ENCODE results near the gene SIT1. TPM values are rescaled to one million over a fixed set of nuclear protein-coding genes. Genes with fewer than 3 reads are reported as not detected.

Gene SIT1
- total RNA-seq, 1 donor: 0.36 TPM

GRCh38 chr9:35667939-35668338 is 17.2 kb upstream of the SIT1 start:
- no peak for DNase-seq (ENCODE audit: insufficient read length, low spot score, missing footprints)
- Histone ChIP-seq H3K27ac (ENCODE audit: low read depth, low read length) (no peak overlapping the region), H3K36me3 (ENCODE audit: insufficient read depth, low read length) (no peaks in the 10 kb centered on the region), H3K4me1 (ENCODE audit: insufficient read depth, low read length) (peaks cover 15% of the 10 kb centered on the region), H3K4me3 (ENCODE audit: insufficient read depth, low read length) (no peak overlapping the region), H3K4me2 (ENCODE audit: insufficient read depth, low read length) (no peak overlapping the region), H3K79me2 (ENCODE audit: insufficient read depth, low read length) (no peaks in the 10 kb centered on the region), H3K27me3 (ENCODE audit: insufficient read depth, low read length) (no peaks in the 10 kb centered on the region), H2AFZ (ENCODE audit: low read length) (no peak overlapping the region), H4K20me1 (ENCODE audit: insufficient read depth, low read length) (no peaks in the 10 kb centered on the region), H3K9me3 (ENCODE audit: low read depth, low read length) (no peaks in the 10 kb centered on the region)
- no peak for TF ChIP-seq CTCF (IDR thresholded peaks at IDR 0.05; ENCODE audit: extremely low read depth, low read depth, low read length)

DNA sequence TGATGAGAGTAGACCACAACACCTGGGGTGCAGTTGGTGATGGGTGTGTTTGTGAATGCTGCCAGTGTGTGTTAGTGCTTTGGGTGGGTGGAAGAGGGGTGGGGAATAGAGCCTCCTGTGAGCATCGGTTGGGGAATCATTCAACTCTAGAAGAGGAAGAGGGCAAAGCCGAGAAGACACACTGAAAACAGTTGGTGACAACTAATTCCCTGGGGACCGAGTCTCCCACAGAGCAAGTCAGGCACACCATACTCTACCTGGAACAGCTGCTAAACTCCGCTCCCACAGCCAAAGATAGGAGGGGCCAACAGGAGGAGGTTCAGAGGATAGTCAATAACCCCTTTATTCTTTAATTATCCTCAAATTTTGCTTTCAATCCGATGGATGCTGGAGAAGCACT is 15.8 kb upstream of the SIT1 start:
- H3K4me3 ChIP-seq (ENCODE audit: insufficient read depth, low read length): no peak overlapping the region
- H2AFZ ChIP-seq (ENCODE audit: low read length): no peak overlapping the region
- H3K4me2 ChIP-seq (ENCODE audit: insufficient read depth, low read length): no peak overlapping the region
- no peaks in the 10 kb centered on the region for H3K79me2 ChIP-seq (ENCODE audit: insufficient read depth, low read length)
- no peaks in the 10 kb centered on the region for H3K9me3 ChIP-seq (ENCODE audit: low read depth, low read length)
- H4K20me1 ChIP-seq (ENCODE audit: insufficient read depth, low read length): no peaks in the 10 kb centered on the region
- no peak for DNase-seq (ENCODE audit: insufficient read length, low spot score, missing footprints)
- no peak overlapping the region for H3K27ac ChIP-seq (ENCODE audit: low read depth, low read length)
- H3K27me3 ChIP-seq (ENCODE audit: insufficient read depth, low read length): no peaks in the 10 kb centered on the region
- peaks cover 15% of the 10 kb centered on the region for H3K4me1 ChIP-seq (ENCODE audit: insufficient read depth, low read length)
- H3K36me3 ChIP-seq (ENCODE audit: insufficient read depth, low read length): peaks cover 7% of the 10 kb centered on the region
- no peak for TF ChIP-seq CTCF (IDR thresholded peaks at IDR 0.05; ENCODE audit: extremely low read depth, low read depth, low read length)

DNA sequence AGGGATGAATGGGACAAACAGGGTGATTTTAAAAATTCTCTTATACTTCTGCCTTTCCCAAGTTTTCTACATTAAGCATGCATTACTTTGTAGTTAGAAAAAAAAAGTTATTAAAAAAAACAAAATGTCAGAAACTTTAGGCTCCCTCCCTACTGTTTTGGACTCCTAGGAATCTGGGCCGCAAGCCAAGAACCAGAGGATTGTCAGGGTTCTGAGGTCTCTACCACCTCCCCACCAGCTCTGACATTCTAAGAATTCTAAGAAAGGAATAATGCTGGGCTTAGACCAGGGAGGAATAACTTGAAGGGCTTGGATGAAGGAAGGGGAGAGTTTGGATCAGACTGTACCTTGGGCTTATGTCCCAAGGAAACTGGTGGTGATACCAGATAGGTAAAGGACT is 15.3 kb upstream of the SIT1 start:
- Histone ChIP-seq H2AFZ (ENCODE audit: low read length) (no peak overlapping the region), H3K27ac (ENCODE audit: low read depth, low read length) (no peak overlapping the region), H4K20me1 (ENCODE audit: insufficient read depth, low read length) (no peaks in the 10 kb centered on the region), H3K4me2 (ENCODE audit: insufficient read depth, low read length) (no peak overlapping the region), H3K9me3 (ENCODE audit: low read depth, low read length) (no peaks in the 10 kb centered on the region), H3K36me3 (ENCODE audit: insufficient read depth, low read length) (peaks cover 11% of the 10 kb centered on the region), H3K79me2 (ENCODE audit: insufficient read depth, low read length) (no peaks in the 10 kb centered on the region), H3K4me1 (ENCODE audit: insufficient read depth, low read length) (peaks cover 15% of the 10 kb centered on the region), H3K4me3 (ENCODE audit: insufficient read depth, low read length) (no peak overlapping the region), H3K27me3 (ENCODE audit: insufficient read depth, low read length) (no peaks in the 10 kb centered on the region)
- no peak for TF ChIP-seq CTCF (IDR thresholded peaks at IDR 0.05; ENCODE audit: extremely low read depth, low read depth, low read length)
- DNase-seq (ENCODE audit: insufficient read length, low spot score, missing footprints): no peak

GRCh38 chr9:35665471-35665818 is 14.7 kb upstream of the SIT1 start:
- Histone ChIP-seq H2AFZ (ENCODE audit: low read length) (peak overlapping the region; percentile 93), H3K27ac (ENCODE audit: low read depth, low read length) (peak overlapping the region; percentile 24), H3K79me2 (ENCODE audit: insufficient read depth, low read length) (peaks cover 3% of the 10 kb centered on the region), H4K20me1 (ENCODE audit: insufficient read depth, low read length) (no peaks in the 10 kb centered on the region), H3K4me3 (ENCODE audit: insufficient read depth, low read length) (peak overlapping the region; percentile 78), H3K4me2 (ENCODE audit: insufficient read depth, low read length) (peak overlapping the region; percentile 96), H3K4me1 (ENCODE audit: insufficient read depth, low read length) (peaks cover 15% of the 10 kb centered on the region), H3K36me3 (ENCODE audit: insufficient read depth, low read length) (peaks cover 17% of the 10 kb centered on the region), H3K27me3 (ENCODE audit: insufficient read depth, low read length) (no peaks in the 10 kb centered on the region), H3K9me3 (ENCODE audit: low read depth, low read length) (no peaks in the 10 kb centered on the region)
- DNase-seq (ENCODE audit: insufficient read length, low spot score, missing footprints): no peak
- no peak for TF ChIP-seq CTCF (IDR thresholded peaks at IDR 0.05; ENCODE audit: extremely low read depth, low read depth, low read length)
